Motor neuron (in vitro differentiated cells): ENCODE results near the gene IGFBPL1. TPM values are rescaled to one million over a fixed set of nuclear protein-coding genes. Genes with fewer than 3 reads are reported as not detected.

ENCODE experiments used
- ATAC-seq, 8 experiments: fragments of 200-7000 bp; cut with Tn5 transposase; replicated peaks in 6 of 8; 2 replicates each; pipeline ENCODE4 v1.8.0; 2021; ENCODE audit warnings: mild to moderate bottlenecking in 8 of 8, moderate library complexity in 8 of 8
- H3K27ac ChIP-seq, 2 donors: fragments of 250-450 bp; sonication (Bioruptor Pico); 2 replicates each; pipeline ENCODE4 v1.9.0; 2021; ENCODE audit warnings: antibody characterized with exemption in 2 of 2, mild to moderate bottlenecking in 2 of 2, moderate library complexity in 1 of 2
- H3K4me1 ChIP-seq, 2 donors: fragments of 250-450 bp; sonication (Bioruptor Pico); replicated peaks in 1 of 2; 2 replicates each; pipeline ENCODE4 v1.6.1; 2021; ENCODE audit warnings: antibody characterized with exemption in 2 of 2, mild to moderate bottlenecking in 2 of 2, moderate library complexity in 1 of 2
- H3K4me3 ChIP-seq, 5 donors: fragments of 250-450 bp; sonication (Bioruptor Pico); 2 replicates each; pipeline ENCODE4 v1.9.0; 2021; ENCODE audit warnings: antibody characterized with exemption in 5 of 5, mild to moderate bottlenecking in 5 of 5, moderate library complexity in 4 of 5
- WGBS, 10 experiments: fragments of 450-650 bp; shearing (Covaris generic); methylation state at CpG; one replicate each; pipeline ENCODE4 v1.0.0; 2022; 5-methylcytosine and 5-hydroxymethylcytosine counted together
- in situ Hi-C, 9 experiments: fragments of 400-800 bp; cut with MboI; loops; one replicate each; pipeline ENCODE4 v1.15.0; 2021; ENCODE audit warnings: low sequenced_read_pairs in 9 of 9, low pct_unique_long_range_greater_than_20kb in 2 of 9; ENCODE audit not compliant: unreplicated experiment in 9 of 9
- total RNA-seq, 8 experiments: library from RNA; unstranded; fragments of 300-600 nt; gene quantifications; 2 replicates each; pipeline versions ENCODE4 v1.2.3 to v1.2.4, GENCODE V29; 2022

The IGFBPL1 gene
- total RNA-seq, 8 experiments from 2014 or later = 0.36 to 236 (median 51.9) TPM; not detected in 1

- peaks cover 0 to 3% of the 10 kb centered on the region in 2 donors for H3K4me1 ChIP-seq
- ATAC-seq = no peak
- 60 to 100% (median 82%) methylated on average over 1 to 3 of the region's 3 CpGs; no CpG with 5 or more reads in 2 of the 10 experiments for WGBS, 10 experiments
- no peak overlapping the region for H3K27ac ChIP-seq
- in situ Hi-C loops = no loop called here
- H3K4me3 ChIP-seq = no peak overlapping the region
Measured at GRCh38 chr9:38440516-38440915, 16.3 kb upstream of the IGFBPL1 start.

GRCh38 chr9:38439916-38440301 lies 15.7 kb upstream of the IGFBPL1 start:
- no peak overlapping the region for H3K4me3 ChIP-seq
- ATAC-seq = no peak
- in situ Hi-C loops = no loop called here
- no peak overlapping the region for H3K27ac ChIP-seq
- peaks cover 6% of the 10 kb centered on the region in 2 donors for H3K4me1 ChIP-seq
- 13 to 100% (median 100%) methylated on average over 1 of the region's 1 CpG; no CpG with 5 or more reads in 2 of the 10 experiments for WGBS, 10 experiments

- H3K4me3 ChIP-seq = no peak overlapping the region
- in situ Hi-C loops = no loop called here
- WGBS, 10 experiments = 0 to 100% (median 80%) methylated on average over 1 to 2 of the region's 3 CpGs; no CpG with 5 or more reads in 7 of the 10 experiments
- H3K27ac ChIP-seq = no peak overlapping the region
- ATAC-seq = no peak
- H3K4me1 ChIP-seq = peaks cover 11% of the 10 kb centered on the region in 2 donors
Measured at GRCh38 chr9:38439291-38439915, 15.1 kb upstream of the IGFBPL1 start.

- ATAC-seq = peak in 3 of 8 experiments; percentile 26 to 70 (median 28)
- no peak overlapping the region for H3K4me3 ChIP-seq
- WGBS, 10 experiments = 50 to 94% (median 70%) methylated on average over 1 to 9 of the region's 11 CpGs; no CpG with 5 or more reads in 2 of the 10 experiments
Measured at GRCh38 chr9:38437193-38437823, 13.1 kb upstream of the IGFBPL1 start.

GRCh38 chr9:38436708-38437107 lies 12.5 kb upstream of the IGFBPL1 start:
- in situ Hi-C loops = no loop called here
- ATAC-seq = no peak
- WGBS, 10 experiments = 88 to 100% (median 100%) methylated on average over 1 to 2 of the region's 2 CpGs; no CpG with 5 or more reads in 3 of the 10 experiments
- H3K4me1 ChIP-seq = peaks cover 20 to 22% of the 10 kb centered on the region in 2 donors
- no peak overlapping the region for H3K27ac ChIP-seq
- H3K4me3 ChIP-seq = no peak overlapping the region

More at GRCh38 chr9:38437193-38437823, 13.1 kb upstream of the IGFBPL1 start:
- no peak overlapping the region for H3K27ac ChIP-seq
- in situ Hi-C loops = no loop called here
- peaks cover 20 to 22% of the 10 kb centered on the region in 2 donors for H3K4me1 ChIP-seq

GRCh38 chr9:38435521-38435920 lies 11.3 kb upstream of the IGFBPL1 start:
- H3K27ac ChIP-seq = no peak overlapping the region
- H3K4me1 ChIP-seq = peaks cover 20 to 22% of the 10 kb centered on the region in 2 donors
- WGBS, 10 experiments = 0 to 100% (median 63%) methylated on average over 1 to 2 of the region's 2 CpGs; no CpG with 5 or more reads in 1 of the 10 experiments
- H3K4me3 ChIP-seq = no peak overlapping the region
- ATAC-seq = no peak
- in situ Hi-C loops = no loop called here

GRCh38 chr9:38434853-38435252 lies 10.6 kb upstream of the IGFBPL1 start:
- peak in 4 of 8 experiments; percentile 41 to 79 (median 64) for ATAC-seq
- H3K27ac ChIP-seq = peak overlapping the region in 1 of 2 donors; percentile 31
- H3K4me3 ChIP-seq = no peak overlapping the region
- H3K4me1 ChIP-seq = peaks cover 19 to 20% of the 10 kb centered on the region in 2 donors
- in situ Hi-C loops = no loop called here
- 62 to 100% (median 86%) methylated on average over 1 to 3 of the region's 3 CpGs; no CpG with 5 or more reads in 2 of the 10 experiments for WGBS, 10 experiments

- WGBS, 10 experiments = 0 to 100% (median 54%) methylated on average over 1 to 3 of the region's 3 CpGs
- peak in 5 of 8 experiments; percentile 11 to 53 (median 42) for ATAC-seq
- in situ Hi-C loops = no loop called here
- H3K4me1 ChIP-seq = peaks cover 19 to 20% of the 10 kb centered on the region in 2 donors
- H3K4me3 ChIP-seq = no peak overlapping the region
- H3K27ac ChIP-seq = peak overlapping the region in 1 of 2 donors; percentile 31
Measured at GRCh38 chr9:38434365-38434764, 10.1 kb upstream of the IGFBPL1 start.

- 0 to 100% (median 33%) methylated on average over 1 to 3 of the region's 3 CpGs; no CpG with 5 or more reads in 5 of the 10 experiments for WGBS, 10 experiments
- peak in 5 of 8 experiments; percentile 27 to 61 (median 35) for ATAC-seq
- in situ Hi-C loops = no loop called here
- no peak overlapping the region for H3K27ac ChIP-seq
- H3K4me3 ChIP-seq = no peak overlapping the region
- peaks cover 19 to 20% of the 10 kb centered on the region in 2 donors for H3K4me1 ChIP-seq
Measured at GRCh38 chr9:38432922-38433510, 8.8 kb upstream of the IGFBPL1 start.

GRCh38 chr9:38431116-38431515 lies 6.9 kb upstream of the IGFBPL1 start:
- Histone ChIP-seq H3K27ac (no peak overlapping the region), H3K4me3 (no peak overlapping the region), H3K4me1 (peaks cover 19 to 35% of the 10 kb centered on the region in 2 donors)
- in situ Hi-C loops = no loop called here
- 43 to 100% (median 67%) methylated on average over 1 to 4 of the region's 4 CpGs; no CpG with 5 or more reads in 4 of the 10 experiments for WGBS, 10 experiments
- ATAC-seq = no peak

GRCh38 chr9:38428062-38428461 lies 3.8 kb upstream of the IGFBPL1 start:
- peaks cover 6 to 21% of the 10 kb centered on the region in 2 donors for H3K4me1 ChIP-seq
- ATAC-seq = no peak
- H3K27ac ChIP-seq = no peak overlapping the region
- H3K4me3 ChIP-seq = no peak overlapping the region
- 40 to 100% (median 95%) methylated on average over 1 of the region's 1 CpG; no CpG with 5 or more reads in 6 of the 10 experiments for WGBS, 10 experiments
- in situ Hi-C loops = no loop called here

GRCh38 chr9:38424918-38425317 lies 664 bp upstream of the IGFBPL1 start:
- in situ Hi-C loops = loop anchor here in 1 of 9 experiments (25.0 kb wide), 1 partner anchor 513 kb away; the partner anchor contains the start of gene SLC25A51
- no peak overlapping the region for H3K27ac ChIP-seq
- peak overlapping the region; percentile 52 to 80 (median 54) for H3K4me3 ChIP-seq
- ATAC-seq = no peak
- peaks cover 31 to 46% of the 10 kb centered on the region in 2 donors for H3K4me1 ChIP-seq
- 40 to 88% (median 70%) methylated on average over 1 to 4 of the region's 4 CpGs for WGBS, 10 experiments
